Measurements from ENCODE around the gene KIRREL3. TPM values are rescaled to one million over a fixed set of nuclear protein-coding genes. Genes with fewer than 3 reads are reported as not detected.

KIRREL3 gene
- total RNA-seq, 2 experiments from 2014 or later = not detected

GRCh38 chr11:126884594-126884993 is 116.0 kb downstream of the KIRREL3 start:
- ChIA-PET POLR2A (no interaction called here), CTCF (no interaction called here)
- H3K9me3 ChIP-seq (ENCODE audit: control insufficient read depth in 1 of 2, insufficient read depth in 1 of 2, low read length in 2 of 2) = no peaks in the 10 kb centered on the region
- H3K9me3 Mint-ChIP-seq = peaks cover 2% of the 10 kb centered on the region
- H3K4me1 Mint-ChIP-seq (ENCODE audit: low read depth) = no peaks in the 10 kb centered on the region
- H3K36me3 ChIP-seq (ENCODE audit: insufficient read depth, low read length) = no peaks in the 10 kb centered on the region
- ATAC-seq (ENCODE audit: poor library complexity) = no peak
- DNase-seq = no peak
- no peaks in the 10 kb centered on the region for H3K27me3 ChIP-seq (ENCODE audit: control insufficient read depth in 1 of 2, insufficient read depth in 2 of 2, low read length in 2 of 2)
- no peak overlapping the region for H3K4me3 Mint-ChIP-seq
- no peak for TF ChIP-seq CTCF (IDR thresholded peaks at IDR 0.05)
- no peak overlapping the region for H3K27ac ChIP-seq (ENCODE audit: low read depth in 1 of 2, low read length in 2 of 2)
- H3K27me3 Mint-ChIP-seq = peaks cover 12% of the 10 kb centered on the region
- no peaks in the 10 kb centered on the region for H3K4me1 ChIP-seq (ENCODE audit: insufficient read depth, low read length)
- no peak overlapping the region for H3K4me3 ChIP-seq (ENCODE audit: low read length)
- H3K27ac Mint-ChIP-seq = no peak overlapping the region
- intact Hi-C loops (cut with DNase I, micrococcal nuclease) = no loop called here
- no peaks in the 10 kb centered on the region for H3K36me3 Mint-ChIP-seq (ENCODE audit: low read depth)

GRCh38 chr11:126884192-126884591 is 116.4 kb downstream of the KIRREL3 start:
- POLR2A ChIA-PET = no interaction called here
- no peak overlapping the region for H3K4me3 ChIP-seq (ENCODE audit: low read length)
- H3K36me3 ChIP-seq (ENCODE audit: insufficient read depth, low read length) = no peaks in the 10 kb centered on the region
- ATAC-seq (ENCODE audit: poor library complexity) = no peak
- H3K27ac ChIP-seq (ENCODE audit: low read depth in 1 of 2, low read length in 2 of 2) = no peak overlapping the region
- no peaks in the 10 kb centered on the region for H3K36me3 Mint-ChIP-seq (ENCODE audit: low read depth)
- H3K4me3 Mint-ChIP-seq = no peak overlapping the region
- H3K4me1 ChIP-seq (ENCODE audit: insufficient read depth, low read length) = no peaks in the 10 kb centered on the region
- CTCF ChIA-PET = no interaction called here
- H3K27ac Mint-ChIP-seq = no peak overlapping the region
- H3K9me3 ChIP-seq (ENCODE audit: control insufficient read depth in 1 of 2, insufficient read depth in 1 of 2, low read length in 2 of 2) = no peaks in the 10 kb centered on the region
- no peaks in the 10 kb centered on the region for H3K27me3 ChIP-seq (ENCODE audit: control insufficient read depth in 1 of 2, insufficient read depth in 2 of 2, low read length in 2 of 2)
- peaks cover 12% of the 10 kb centered on the region for H3K27me3 Mint-ChIP-seq
- no peaks in the 10 kb centered on the region for H3K4me1 Mint-ChIP-seq (ENCODE audit: low read depth)
- no peak for TF ChIP-seq CTCF (IDR thresholded peaks at IDR 0.05)
- peaks cover 2% of the 10 kb centered on the region for H3K9me3 Mint-ChIP-seq
- intact Hi-C loops (cut with DNase I, micrococcal nuclease) = no loop called here
- no peak for DNase-seq

GRCh38 chr11:126880872-126881271 is 119.7 kb downstream of the KIRREL3 start:
- Histone ChIP-seq H3K36me3 (ENCODE audit: insufficient read depth, low read length) (no peaks in the 10 kb centered on the region), H3K27ac (ENCODE audit: low read depth in 1 of 2, low read length in 2 of 2) (no peak overlapping the region), H3K27me3 (ENCODE audit: control insufficient read depth in 1 of 2, insufficient read depth in 2 of 2, low read length in 2 of 2) (no peaks in the 10 kb centered on the region), H3K9me3 (ENCODE audit: control insufficient read depth in 1 of 2, insufficient read depth in 1 of 2, low read length in 2 of 2) (no peaks in the 10 kb centered on the region), H3K4me3 (ENCODE audit: low read length) (no peak overlapping the region), H3K4me1 (ENCODE audit: insufficient read depth, low read length) (no peaks in the 10 kb centered on the region)
- intact Hi-C loops (cut with DNase I, micrococcal nuclease) = no loop called here
- no peaks in the 10 kb centered on the region for H3K4me1 Mint-ChIP-seq (ENCODE audit: low read depth)
- H3K27ac Mint-ChIP-seq = no peak overlapping the region
- peaks cover 16% of the 10 kb centered on the region for H3K27me3 Mint-ChIP-seq
- CTCF ChIA-PET = no interaction called here
- TF ChIP-seq CTCF (IDR thresholded peaks at IDR 0.05) = no peak
- peaks cover 2% of the 10 kb centered on the region for H3K9me3 Mint-ChIP-seq
- DNase-seq (no peak), ATAC-seq (ENCODE audit: poor library complexity) (no peak)
- no peaks in the 10 kb centered on the region for H3K36me3 Mint-ChIP-seq (ENCODE audit: low read depth)
- POLR2A ChIA-PET = no interaction called here
- no peak overlapping the region for H3K4me3 Mint-ChIP-seq

All from CD4-positive, alpha-beta T cell (primary cell).